H1 (cell line): ENCODE results near the gene BCAS4. TPM values are rescaled to one million over a fixed set of nuclear protein-coding genes. Genes with fewer than 3 reads are reported as not detected.
"Not testable (repeated sequence)": the region's sequence is repeated elsewhere in the genome, so short reads cannot be mapped to it uniquely, and the experiment has no call there.

ENCODE experiments used
- CTCF ChIA-PET: fragments of 300-600 bp; sonication (Branson Sonifier 250); formaldehyde crosslinking; loops from one replicate; lab custom pipeline; 2021; ENCODE audit not compliant: partially characterized antibody; lab: Charles Lee
- POLR2A ChIA-PET: fragments of 300-600 bp; sonication (Branson Sonifier 250); formaldehyde crosslinking; loops from one replicate; lab custom pipeline; 2021; ENCODE audit warnings: inconsistent platforms; ENCODE audit not compliant: partially characterized antibody; lab: Charles Lee
- DNase-seq, 2 experiments: peaks; one replicate each; pipeline versions ENCODE4 v3.0.0 to v3.0.0-alpha.2; 2010 to 2022; ENCODE audit warnings: low spot score in 2 of 2, low read depth in 1 of 2, mixed read lengths in 1 of 2
- FAIRE-seq: peaks from 2 replicates; lab custom pipeline; 2011; peaks lifted over from hg19 to GRCh38; lab: Jason Lieb, UNC
- H2AFZ ChIP-seq: 2 replicates; pipeline ENCODE4 v1.8.1; 2012; ENCODE audit warnings: low read length, inconsistent platforms
- H2AK5ac ChIP-seq: 2 replicates; pipeline ENCODE4 v1.6.1; 2013; ENCODE audit warnings: low read depth, low read length
- H2BK120ac ChIP-seq: replicated peaks from 2 replicates; pipeline ENCODE3; 2013; ENCODE audit warnings: low read depth, low read length, inconsistent platforms
- H2BK12ac ChIP-seq: 2 replicates; pipeline ENCODE4 v1.6.1; 2013; ENCODE audit warnings: low read depth, low read length
- H2BK15ac ChIP-seq: 2 replicates; pipeline ENCODE4 v1.6.1; 2013; ENCODE audit warnings: low read length
- H2BK20ac ChIP-seq: 2 replicates; pipeline ENCODE4 v1.6.1; 2013; ENCODE audit warnings: low read length
- H2BK5ac ChIP-seq: 2 replicates; pipeline ENCODE4 v1.6.1; 2013; ENCODE audit warnings: low read depth, low read length
- H3K14ac ChIP-seq: 2 replicates; pipeline ENCODE4 v1.6.1; 2013; ENCODE audit warnings: inconsistent platforms; ENCODE audit not compliant: insufficient read length
- H3K18ac ChIP-seq: 2 replicates; pipeline ENCODE4 v1.6.1; 2013; ENCODE audit warnings: low read length; ENCODE audit errors: extremely low read depth
- H3K23ac ChIP-seq: 2 replicates; pipeline ENCODE4 v1.6.1; 2013; ENCODE audit warnings: inconsistent platforms; ENCODE audit not compliant: insufficient read length
- H3K23me2 ChIP-seq: 2 replicates; pipeline ENCODE4 v1.6.1; 2013; ENCODE audit warnings: low read depth, low read length
- H3K27ac ChIP-seq: 2 replicates; pipeline ENCODE4 v1.6.1; 2011; ENCODE audit warnings: low read depth, low read length, inconsistent platforms
- H3K27me3 ChIP-seq, 4 experiments: replicated peaks in 1 of 4; 1 replicate in 1 of 4; 2 replicates in 3 of 4; pipeline versions ENCODE4 v1.6.1 to v1.8.1; 2011 to 2013; ENCODE audit warnings: low read length in 3 of 4, mild to moderate bottlenecking in 3 of 4, inconsistent platforms in 2 of 4, mixed read lengths in 2 of 4, moderate library complexity in 1 of 4; ENCODE audit not compliant: control insufficient read depth in 3 of 4, insufficient read depth in 3 of 4; ENCODE audit errors: extremely low read depth in 1 of 4
- H3K36me3 ChIP-seq, 4 experiments: 2 replicates each; pipeline versions ENCODE4 v1.6.1 to v1.8.1; 2011 to 2013; ENCODE audit warnings: mild to moderate bottlenecking in 4 of 4, low read length in 3 of 4, moderate library complexity in 2 of 4, control low read depth in 1 of 4, inconsistent platforms in 1 of 4; ENCODE audit not compliant: insufficient read depth in 4 of 4, control insufficient read depth in 2 of 4
- H3K4ac ChIP-seq: replicated peaks from 2 replicates; pipeline ENCODE3; 2013; ENCODE audit warnings: low read length, low read depth, mixed read lengths, inconsistent platforms; ENCODE audit not compliant: insufficient read length
- H3K4me1 ChIP-seq, 4 experiments: replicated peaks in 1 of 4; 1 replicate in 1 of 4; 2 replicates in 3 of 4; pipeline versions ENCODE4 v1.6.1 to v1.8.1; 2011 to 2013; ENCODE audit warnings: low read length in 3 of 4, inconsistent platforms in 2 of 4, mixed read lengths in 1 of 4; ENCODE audit not compliant: insufficient read depth in 4 of 4, control insufficient read depth in 3 of 4
- H3K4me2 ChIP-seq, 2 experiments: 2 replicates each; pipeline versions ENCODE4 v1.6.1 to v1.8.1; 2011 to 2013; ENCODE audit warnings: low read depth in 2 of 2, low read length in 2 of 2, control low read depth in 1 of 2, inconsistent platforms in 1 of 2, mild to moderate bottlenecking in 1 of 2; ENCODE audit not compliant: insufficient read depth in 1 of 2
- H3K4me3 ChIP-seq, 4 experiments: fragments of 200-600, 300-600 bp in 1 of 4; sonication (generic), shearing (Covaris generic), sonication (Bioruptor Twin) in 1 of 4; 2 replicates each; pipeline versions ENCODE4 v1.5.1 to v1.8.1; 2011 to 2016; ENCODE audit warnings: low read length in 4 of 4, low read depth in 3 of 4, control low read depth in 2 of 4, inconsistent platforms in 2 of 4, mild to moderate bottlenecking in 2 of 4, mixed read lengths in 1 of 4, moderate library complexity in 1 of 4; ENCODE audit not compliant: insufficient read depth in 2 of 4; ENCODE audit errors: extremely low read depth in 1 of 4
- H3K56ac ChIP-seq: replicated peaks from 2 replicates; pipeline ENCODE3; 2013; ENCODE audit warnings: low read depth, mild to moderate bottlenecking, mixed read lengths, low read length, inconsistent platforms; ENCODE audit not compliant: insufficient read length
- H3K79me1 ChIP-seq: 2 replicates; pipeline ENCODE4 v1.6.1; 2013; ENCODE audit warnings: low read depth, low read length, control low read depth
- H3K79me2 ChIP-seq, 2 experiments: 2 replicates each; pipeline versions ENCODE4 v1.6.1 to v1.8.1; 2012 to 2013; ENCODE audit warnings: low read length in 2 of 2, mild to moderate bottlenecking in 2 of 2, inconsistent platforms in 1 of 2; ENCODE audit not compliant: insufficient read depth in 2 of 2, control insufficient read depth in 1 of 2
- H3K9ac ChIP-seq, 4 experiments: replicated peaks in 1 of 4; 1 replicate in 1 of 4; 2 replicates in 3 of 4; pipeline versions ENCODE4 v1.6.1 to v1.8.1; 2011 to 2013; ENCODE audit warnings: low read depth in 3 of 4, low read length in 3 of 4, control low read depth in 2 of 4, mild to moderate bottlenecking in 2 of 4, moderate library complexity in 2 of 4, inconsistent platforms in 1 of 4; ENCODE audit errors: extremely low read depth in 1 of 4
- H3K9me3 ChIP-seq, 2 experiments: 2 replicates each; pipeline versions ENCODE4 v1.6.1 to v1.8.1; 2012 to 2013; ENCODE audit warnings: mild to moderate bottlenecking in 2 of 2, moderate library complexity in 2 of 2, control low read depth in 1 of 2, inconsistent platforms in 1 of 2, low read depth in 1 of 2, low read length in 1 of 2, mixed read lengths in 1 of 2; ENCODE audit not compliant: insufficient read depth in 2 of 2
- H4K20me1 ChIP-seq, 2 experiments: replicated peaks in 1 of 2; 2 replicates each; pipeline versions ENCODE3 to v1.8.1; 2011 to 2013; ENCODE audit warnings: inconsistent platforms in 2 of 2, low read length in 2 of 2, mild to moderate bottlenecking in 1 of 2; ENCODE audit not compliant: insufficient read depth in 2 of 2, control insufficient read depth in 1 of 2
- H4K5ac ChIP-seq: 2 replicates; pipeline ENCODE4 v1.6.1; 2013; ENCODE audit warnings: low read length, low read depth, mixed read lengths, inconsistent platforms; ENCODE audit not compliant: insufficient read length
- H4K8ac ChIP-seq: 2 replicates; pipeline ENCODE4 v1.8.0; 2013; ENCODE audit warnings: mild to moderate bottlenecking, moderate library complexity, low read length, inconsistent platforms; ENCODE audit not compliant: insufficient read depth; ENCODE audit errors: extremely low read depth
- H4K91ac ChIP-seq: replicated peaks from 2 replicates; pipeline ENCODE3; 2013; ENCODE audit warnings: low read length, mixed read lengths, inconsistent platforms; ENCODE audit not compliant: insufficient read length
- WGBS, 2 experiments: shearing (Covaris generic) in 1 of 2; methylation state at CpG; one replicate each; pipeline versions ENCODE4 v1.1.6 to v1.1.7; 2013 to 2015; ENCODE audit warnings: low lambda C conversion rate in 2 of 2, mixed read lengths in 2 of 2, inconsistent platforms in 1 of 2, low coverage in 1 of 2, missing lambda C conversion rate in 1 of 2; ENCODE audit not compliant: insufficient replicate concordance in 2 of 2, insufficient coverage in 1 of 2, insufficient read length in 1 of 2; ENCODE audit errors: extremely low coverage in 1 of 2, missing lambda C conversion rate in 1 of 2; 5-methylcytosine and 5-hydroxymethylcytosine counted together
- polyA plus RNA-seq, 7 experiments: library from polyadenylated mRNA; depleted of rRNA in 3 of 7; stranded (reverse) in 5 of 7; unstranded in 2 of 7; fragments of >200 nt in 5 of 7; fragments of 200-250 nt in 2 of 7; gene quantifications; 1 replicate in 5 of 7; 2 replicates in 1 of 7; 4 replicates in 1 of 7; pipeline versions ENCODE4 v1.2.1 to v1.2.3, GENCODE V29; 2011 to 2013; ENCODE audit warnings: missing spikeins in 2 of 7, mixed read lengths in 2 of 7
- total RNA-seq: library from RNA; stranded (reverse); fragmentation: NEBNext Ultra II Directional; extraction: Animal tissue kit (Norgen Biotek cat#: 25700); gene quantifications from 2 replicates; pipeline ENCODE4 v1.2.1, GENCODE V29; 2021

BCAS4 gene
- total and polyA plus RNA-seq, 2 of the 8 experiments (the other 6 are each of a cell fraction or from before 2014, with no cell fraction given), result 21.2 to 23.6 TPM

- CTCF ChIA-PET, result interaction anchor here (1.6 kb wide), 1 partner anchor 23 kb away, joined by 4 read pairs; the partner anchor contains the start of gene BCAS4
- FAIRE-seq, H3K27ac ChIP-seq, H3K79me1 ChIP-seq, H2BK120ac ChIP-seq, H4K20me1 ChIP-seq, H2BK20ac ChIP-seq, H3K4ac ChIP-seq, H3K4me2 ChIP-seq, H2AK5ac ChIP-seq, H2AFZ ChIP-seq, H2BK15ac ChIP-seq, H3K9me3 ChIP-seq, H2BK12ac ChIP-seq, DNase-seq, H3K27me3 ChIP-seq, H3K4me1 ChIP-seq, H3K36me3 ChIP-seq, H4K91ac ChIP-seq, H3K14ac ChIP-seq, H4K8ac ChIP-seq, H3K79me2 ChIP-seq, H3K9ac ChIP-seq, H3K23me2 ChIP-seq, H3K18ac ChIP-seq, H3K23ac ChIP-seq, H3K4me3 ChIP-seq, H3K56ac ChIP-seq, H2BK5ac ChIP-seq, H4K5ac ChIP-seq: not testable (repeated sequence)
- POLR2A ChIA-PET, result interaction anchor here (1.2 kb wide), 1 partner anchor 16 kb away, joined by 3 read pairs; no protein-coding TSS in a partner anchor
- WGBS, 2 experiments, result 76% methylated on average over 5 of the region's 8 CpGs; no CpG with 5 or more reads in 1 of the 2 experiments
Measured at GRCh38 chr20:50771419-50772080, 23.3 kb upstream of the BCAS4 start.
